ENCODE measurements around the gene IL1RAPL2.

- TF ChIP-seq EZH2 (IDR thresholded peaks at IDR 0.05) = no peak
- TF ChIP-seq POLR2AphosphoS5 (IDR thresholded peaks at IDR 0.05; ENCODE audit: borderline replicate concordance, low read depth, low read length) = no peak
These were observed 1084.6 kb downstream of the IL1RAPL2 start for GRCh38 chrX:105650577-105650976.
